Upper lobe of right lung (tissue), 1 donor: ENCODE results near the gene MGP. TPM values are rescaled to one million over a fixed set of nuclear protein-coding genes. Genes with fewer than 3 reads are reported as not detected.

ENCODE experiments used
- ATAC-seq: fragments of 200-7000 bp; cut with Tn5 transposase; one replicate; pipeline ENCODE4 v1.9.1; 2020; ENCODE audit warnings: mild to moderate bottlenecking, moderate library complexity
- DNase-seq: peaks from one replicate; pipeline ENCODE4 v3.0.0-alpha.2; 2020
- H3K27ac ChIP-seq: fragments of 200-600 bp; one replicate; pipeline ENCODE4 v1.8.0; 2022
- H3K27me3 ChIP-seq: fragments of 200-600 bp; one replicate; pipeline ENCODE4 v1.8.0; 2022; ENCODE audit warnings: mild to moderate bottlenecking
- H3K36me3 ChIP-seq: fragments of 200-600 bp; one replicate; pipeline ENCODE4 v1.8.0; 2022
- H3K4me1 ChIP-seq: fragments of 200-600 bp; one replicate; pipeline ENCODE4 v1.8.0; 2022
- H3K4me3 ChIP-seq: fragments of 200-600 bp; one replicate; pipeline ENCODE4 v1.8.0; 2022; ENCODE audit warnings: mild to moderate bottlenecking
- H3K9me3 ChIP-seq: fragments of 200-600 bp; one replicate; pipeline ENCODE4 v1.8.0; 2022
- CTCF ChIP-seq: fragments of 200-600 bp; IDR thresholded peaks from one replicate; pipeline ENCODE4 v1.8.0; 2022; ENCODE audit warnings: antibody characterized with exemption
- intact Hi-C: fragments of 100-400 bp; cut with DNase I; formaldehyde crosslinking; loops from one replicate; pipeline ENCODE4 v1.11.0; 2022
- total RNA-seq: library from RNA; stranded (reverse); fragmentation: NEBNext Ultra II Directional; extraction: Animal tissue kit (Norgen Biotek cat#: 25700); gene quantifications from one replicate; pipeline ENCODE4 v1.2.1, GENCODE V29; 2021
- donor health status: DM: no; HTN: yes; CAD: no; lungs with severe emphysema.

Gene MGP
- total RNA-seq, 1 donor from 2014 or later = 472 TPM

GRCh38 chr12:14903386-14904098 lies 17.9 kb upstream of the MGP start:
- Histone ChIP-seq H3K9me3 (no peaks in the 10 kb centered on the region), H3K4me3 (no peak overlapping the region), H3K36me3 (no peaks in the 10 kb centered on the region), H3K27me3 (no peaks in the 10 kb centered on the region), H3K27ac (peak overlapping the region; percentile 3), H3K4me1 (peaks cover 26% of the 10 kb centered on the region)
- no peak for TF ChIP-seq CTCF
- DNase-seq (no peak), ATAC-seq (no peak)
- intact Hi-C loops = no loop called here

- no peaks in the 10 kb centered on the region for H3K36me3 ChIP-seq
- no peak for TF ChIP-seq CTCF
- ATAC-seq (no peak), DNase-seq (no peak)
- intact Hi-C loops = no loop called here
- H3K4me1 ChIP-seq = peaks cover 26% of the 10 kb centered on the region
- H3K27ac ChIP-seq = no peak overlapping the region
- H3K27me3 ChIP-seq = no peaks in the 10 kb centered on the region
- no peak overlapping the region for H3K4me3 ChIP-seq
- no peaks in the 10 kb centered on the region for H3K9me3 ChIP-seq
Observed at GRCh38 chr12:14902465-14902864, 16.8 kb upstream of the MGP start.

GRCh38 chr12:14901228-14901562 lies 15.5 kb upstream of the MGP start:
- no peaks in the 10 kb centered on the region for H3K36me3 ChIP-seq
- ATAC-seq (no peak), DNase-seq (no peak)
- H3K27ac ChIP-seq = no peak overlapping the region
- peaks cover 24% of the 10 kb centered on the region for H3K4me1 ChIP-seq
- intact Hi-C loops = no loop called here
- no peak overlapping the region for H3K4me3 ChIP-seq
- TF ChIP-seq CTCF = no peak
- H3K9me3 ChIP-seq = no peaks in the 10 kb centered on the region
- H3K27me3 ChIP-seq = no peaks in the 10 kb centered on the region

- intact Hi-C loops = no loop called here
- H3K36me3 ChIP-seq = no peaks in the 10 kb centered on the region
- H3K4me3 ChIP-seq = no peak overlapping the region
- ATAC-seq (no peak), DNase-seq (no peak)
- H3K27me3 ChIP-seq = no peaks in the 10 kb centered on the region
- no peak overlapping the region for H3K27ac ChIP-seq
- H3K9me3 ChIP-seq = no peaks in the 10 kb centered on the region
- TF ChIP-seq CTCF = no peak
- H3K4me1 ChIP-seq = peaks cover 19% of the 10 kb centered on the region
Observed at GRCh38 chr12:14900521-14901227, 15.0 kb upstream of the MGP start.

- ATAC-seq = no peak
- Histone ChIP-seq H3K4me1 (no peaks in the 10 kb centered on the region), H3K27ac (peak overlapping the region; percentile 15)
Observed at GRCh38 chr12:14896521-14897169, 11.0 kb upstream of the MGP start.

More at GRCh38 chr12:14896521-14897169, 11.0 kb upstream of the MGP start:
- no peak for TF ChIP-seq CTCF
- Histone ChIP-seq H3K4me3 (no peak overlapping the region), H3K36me3 (no peaks in the 10 kb centered on the region), H3K9me3 (no peaks in the 10 kb centered on the region), H3K27me3 (no peaks in the 10 kb centered on the region)
- no peak for DNase-seq
- intact Hi-C loops = no loop called here
